ENCODE data around the gene PMS2.
"Not testable (repeated sequence)": the region's sequence is repeated elsewhere in the genome, so short reads cannot be mapped to it uniquely, and the experiment has no call there.

PMS2 gene

DNA sequence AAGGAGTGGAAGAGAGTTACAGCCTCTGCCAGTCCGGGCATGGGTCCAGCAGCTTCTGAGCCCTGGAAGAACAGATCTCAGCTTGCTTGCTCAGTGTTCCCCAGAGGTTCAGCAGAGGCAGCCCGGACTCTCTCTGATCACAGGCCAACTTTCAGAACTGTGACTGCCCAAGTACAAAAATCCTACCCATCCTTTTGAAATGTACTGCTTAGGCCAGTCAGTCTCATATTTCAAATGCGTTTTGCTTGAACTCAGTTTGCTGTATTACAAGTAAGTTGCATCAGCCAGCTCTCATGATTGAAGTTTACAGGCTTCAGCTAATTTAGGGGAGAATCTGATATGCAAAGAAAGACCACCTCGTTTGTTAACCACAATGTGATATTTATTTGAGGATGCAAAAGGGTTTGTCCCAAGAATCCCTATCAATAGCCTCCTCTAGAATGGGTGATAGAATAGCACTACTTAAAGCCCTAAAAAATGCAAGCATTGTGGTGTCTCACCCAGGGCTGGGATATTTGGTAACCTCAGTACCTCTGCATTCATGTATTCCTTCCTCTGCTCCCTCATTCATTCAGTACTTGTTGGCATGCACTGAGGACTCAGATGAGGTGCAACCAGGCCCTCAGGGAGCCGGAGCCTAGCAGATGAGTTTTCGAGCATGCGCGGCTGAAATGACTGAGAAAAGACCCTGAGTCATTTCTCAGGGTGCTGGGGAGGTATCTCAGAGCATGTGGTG is 7.2 kb upstream of the PMS2 start:
- no peak for FAIRE-seq

- no peak for FAIRE-seq
Measured at GRCh38 chr7:6012355-6013104, 3.7 kb upstream of the PMS2 start.

- no peak for FAIRE-seq
Measured at GRCh38 chr7:6011541-6011940, 2.7 kb upstream of the PMS2 start.

GRCh38 chr7:6010370-6010769 is 1.5 kb upstream of the PMS2 start:
- not testable (repeated sequence) for FAIRE-seq

DNA sequence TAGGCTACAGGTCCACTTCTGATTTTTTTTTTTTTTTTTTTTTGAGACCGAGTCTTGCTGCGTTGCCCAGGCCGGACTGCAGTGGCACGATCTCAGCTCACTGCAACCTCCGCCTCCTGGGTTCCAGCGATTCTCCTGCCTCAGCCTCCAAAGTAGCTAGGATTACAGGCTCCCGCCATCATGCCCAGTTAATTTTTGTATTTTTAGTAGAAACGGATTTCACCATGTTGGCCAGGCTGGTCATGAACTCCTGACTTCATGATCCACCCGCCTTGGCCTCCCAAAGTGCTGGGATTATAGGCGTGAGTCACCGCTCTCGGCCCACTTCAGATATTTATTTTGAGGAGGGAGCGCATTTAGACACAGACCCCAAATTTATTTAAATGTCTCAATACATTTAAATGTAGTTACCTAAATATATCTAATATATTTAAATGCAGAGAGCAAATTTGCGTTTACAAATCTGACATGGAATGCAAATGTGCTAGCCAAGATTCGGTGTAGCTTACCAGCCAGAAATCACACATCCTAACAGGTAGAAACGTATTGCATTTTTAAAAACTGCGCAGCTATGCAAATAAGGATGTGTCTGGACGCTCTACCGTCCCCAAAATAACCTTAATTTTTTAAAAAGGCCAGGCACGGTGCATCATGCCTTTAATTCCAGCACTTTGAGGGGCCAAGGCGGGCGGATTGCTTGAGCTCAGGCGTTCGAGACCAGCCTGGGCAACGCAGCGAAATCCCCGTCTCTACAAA is 836 bp downstream of the PMS2 start:
- not testable (repeated sequence) for FAIRE-seq

DNA sequence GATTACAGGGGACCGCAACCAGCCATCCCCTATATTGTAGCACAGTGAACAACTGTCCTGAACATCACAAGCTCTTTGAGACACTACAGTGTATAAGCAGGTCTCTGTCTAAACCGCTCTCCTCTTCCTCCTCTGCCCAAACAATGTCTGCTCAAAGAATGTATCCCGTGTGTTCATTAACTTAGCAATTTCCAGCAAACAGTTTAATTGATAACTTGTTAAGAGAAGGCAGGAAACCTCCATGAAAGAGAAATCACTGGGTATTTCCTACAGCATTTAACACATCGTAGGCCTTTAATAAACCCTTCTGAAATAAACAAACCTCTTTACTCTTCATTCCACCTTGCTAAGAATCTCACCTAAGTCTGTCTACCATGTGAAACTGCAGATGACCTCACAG is 1.5 kb downstream of the PMS2 start:
- FAIRE-seq: no peak

- FAIRE-seq: peak; percentile 95
Measured at GRCh38 chr7:5997210-5997808, 11.5 kb downstream of the PMS2 start.

- FAIRE-seq: not testable (repeated sequence)
Measured at GRCh38 chr7:5987061-5987460, 21.8 kb downstream of the PMS2 start.

DNA sequence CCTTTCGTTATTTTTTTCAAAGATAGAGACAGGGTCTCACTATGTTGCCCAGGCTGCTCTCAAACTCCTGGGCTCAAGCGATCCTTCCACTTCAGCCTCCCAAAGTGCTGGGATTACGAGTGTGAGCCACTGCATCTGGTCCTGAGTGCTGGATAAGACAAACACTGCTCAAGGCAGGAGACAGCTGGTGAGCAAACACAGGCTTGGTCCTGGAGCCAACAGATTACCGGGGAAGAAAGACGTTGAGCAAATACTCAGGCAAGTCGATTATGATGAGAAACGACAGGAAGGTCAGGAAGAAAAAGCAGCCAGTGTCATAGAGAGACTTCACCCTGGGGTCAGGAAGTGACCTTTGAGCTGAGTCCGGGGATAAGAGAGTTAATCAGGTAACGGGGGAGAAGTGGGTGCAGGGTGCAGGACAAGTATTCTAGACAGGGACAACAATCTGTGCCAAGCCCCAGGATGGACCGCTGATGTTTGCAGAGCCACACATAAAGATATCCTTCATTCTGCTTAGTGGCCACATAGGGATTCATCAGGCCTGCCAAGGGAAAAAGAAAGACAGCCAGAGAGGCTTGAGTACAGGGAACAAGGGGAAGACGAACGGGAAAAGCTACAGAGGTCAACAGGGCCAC is 29.1 kb downstream of the PMS2 start:
- not testable (repeated sequence) for FAIRE-seq

GRCh38 chr7:5973580-5973979 is 35.3 kb downstream of the PMS2 start:
- not testable (repeated sequence) for FAIRE-seq

- FAIRE-seq: not testable (repeated sequence)
Measured at GRCh38 chr7:5970347-5970911, 38.4 kb downstream of the PMS2 start, which contains the start of gene RSPH10B. TSS of gene RSPH10B (minus strand) at chr7:5970689. CDS start at chr7:5967116, 3,573 bp downstream.

- FAIRE-seq: not testable (repeated sequence)
Measured at GRCh38 chr7:5963810-5964209, 45.0 kb downstream of the PMS2 start.

GRCh38 chr7:5963205-5963604 is 45.6 kb downstream of the PMS2 start:
- FAIRE-seq: not testable (repeated sequence)

- not testable (repeated sequence) for FAIRE-seq
Measured at GRCh38 chr7:5934945-5935450, 73.9 kb downstream of the PMS2 start.

GRCh38 chr7:5931905-5932644 is 76.8 kb downstream of the PMS2 start:
- FAIRE-seq: not testable (repeated sequence)

- FAIRE-seq: not testable (repeated sequence)
Measured at GRCh38 chr7:5931250-5931649, 77.6 kb downstream of the PMS2 start.

- FAIRE-seq: not testable (repeated sequence)
Measured at GRCh38 chr7:5930290-5930689, 78.6 kb downstream of the PMS2 start.

- FAIRE-seq: not testable (repeated sequence)
Measured at GRCh38 chr7:5926263-5926870, 82.5 kb downstream of the PMS2 start.

DNA sequence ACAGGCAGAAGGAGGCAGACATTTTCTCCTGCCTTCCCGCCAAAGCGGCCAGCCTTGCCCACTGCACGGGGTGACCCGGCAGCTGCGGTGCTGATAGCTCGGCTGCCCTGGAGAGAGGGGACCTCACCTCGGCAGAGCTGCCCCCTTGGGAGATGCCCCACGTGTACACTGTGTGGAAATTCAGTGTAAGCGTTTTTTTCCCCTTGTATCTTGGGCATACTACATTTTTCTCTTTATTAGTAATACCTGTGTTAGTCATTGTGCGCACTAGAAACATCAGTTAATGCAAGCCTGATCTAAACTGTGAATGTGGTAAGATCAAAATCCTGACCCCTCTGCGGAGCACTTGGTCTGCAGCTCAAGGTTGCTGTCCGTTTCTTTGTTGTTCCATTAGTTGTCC is 84.2 kb downstream of the PMS2 start:
- not testable (repeated sequence) for FAIRE-seq

GRCh38 chr7:5924180-5924579 is 84.7 kb downstream of the PMS2 start:
- FAIRE-seq: not testable (repeated sequence)

Measured in endometrium (tissue), 2 donors.